ENCODE measurements around the gene CEP192.
"Not testable (repeated sequence)": the region's sequence is repeated elsewhere in the genome, so short reads cannot be mapped to it uniquely, and the experiment has no call there.

DNA sequence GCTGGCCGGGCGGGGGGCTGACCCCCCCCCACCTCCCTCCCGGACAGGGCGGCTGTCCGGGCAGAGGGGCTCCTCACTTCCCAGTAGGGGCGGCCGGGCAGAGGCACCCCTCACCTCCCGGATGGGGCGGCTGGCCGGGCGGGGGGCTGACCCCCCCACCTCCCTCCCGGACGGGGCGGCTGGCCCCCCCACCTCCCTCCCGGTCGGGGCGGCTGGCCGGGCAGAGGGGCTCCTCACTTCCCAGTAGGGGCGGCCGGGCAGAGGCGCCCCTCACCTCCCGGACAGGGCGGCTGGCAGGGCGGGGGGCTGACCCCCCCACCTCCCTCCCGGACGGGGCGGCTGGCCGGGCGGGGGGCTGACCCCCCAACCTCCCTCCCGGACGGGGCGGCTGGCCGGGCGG lies 11.1 kb upstream of the CEP192 start:
- TF ChIP-seq, protein P1, sequence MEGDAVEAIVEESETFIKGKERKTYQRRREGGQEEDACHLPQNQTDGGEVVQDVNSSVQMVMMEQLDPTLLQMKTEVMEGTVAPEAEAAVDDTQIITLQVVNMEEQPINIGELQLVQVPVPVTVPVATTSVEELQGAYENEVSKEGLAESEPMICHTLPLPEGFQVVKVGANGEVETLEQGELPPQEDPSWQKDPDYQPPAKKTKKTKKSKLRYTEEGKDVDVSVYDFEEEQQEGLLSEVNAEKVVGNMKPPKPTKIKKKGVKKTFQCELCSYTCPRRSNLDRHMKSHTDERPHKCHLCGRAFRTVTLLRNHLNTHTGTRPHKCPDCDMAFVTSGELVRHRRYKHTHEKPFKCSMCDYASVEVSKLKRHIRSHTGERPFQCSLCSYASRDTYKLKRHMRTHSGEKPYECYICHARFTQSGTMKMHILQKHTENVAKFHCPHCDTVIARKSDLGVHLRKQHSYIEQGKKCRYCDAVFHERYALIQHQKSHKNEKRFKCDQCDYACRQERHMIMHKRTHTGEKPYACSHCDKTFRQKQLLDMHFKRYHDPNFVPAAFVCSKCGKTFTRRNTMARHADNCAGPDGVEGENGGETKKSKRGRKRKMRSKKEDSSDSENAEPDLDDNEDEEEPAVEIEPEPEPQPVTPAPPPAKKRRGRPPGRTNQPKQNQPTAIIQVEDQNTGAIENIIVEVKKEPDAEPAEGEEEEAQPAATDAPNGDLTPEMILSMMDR (IDR thresholded peaks at IDR 0.05): not testable (repeated sequence)
- not testable (repeated sequence) for TF ChIP-seq POLR2A (IDR thresholded peaks at IDR 0.05)
